HEK293 (cell line): ENCODE results near the gene ALKBH3.

Source experiments
- GLIS1 ChIP-seq: fragments of 450-650 bp; formaldehyde crosslinking; IDR thresholded peaks from 2 replicates; pipeline ENCODE4 v1.5.1; 2016; ENCODE audit warnings: missing biosample characterization, missing genetic modification characterization
- PRDM1 ChIP-seq: fragments of 450-650 bp; formaldehyde crosslinking; IDR thresholded peaks from 2 replicates; pipeline ENCODE4; 2016; ENCODE audit warnings: missing biosample characterization, missing genetic modification characterization
- TCF7L2 ChIP-seq: IDR thresholded peaks from 2 replicates; pipeline ENCODE4 v1.6.1; 2011; ENCODE audit warnings: low read depth, mild to moderate bottlenecking, inconsistent platforms, low read length, moderate library complexity, borderline replicate concordance
- ZNF133 ChIP-seq: fragments of 450-650 bp; formaldehyde crosslinking; IDR thresholded peaks from 2 replicates; pipeline ENCODE4 v1.5.1; 2016; ENCODE audit warnings: missing biosample characterization, missing genetic modification characterization
- ZNF16 ChIP-seq: fragments of 450-650 bp; formaldehyde crosslinking; IDR thresholded peaks from 2 replicates; pipeline ENCODE4 v1.5.1; 2016; ENCODE audit warnings: low read depth, missing biosample characterization, missing genetic modification characterization
- ZNF169 ChIP-seq: fragments of 450-650 bp; formaldehyde crosslinking; IDR thresholded peaks from 2 replicates; pipeline ENCODE4 v1.5.1; 2016; ENCODE audit warnings: missing biosample characterization, missing genetic modification characterization
- ZNF175 ChIP-seq: fragments of 450-650 bp; formaldehyde crosslinking; IDR thresholded peaks from 2 replicates; pipeline ENCODE4 v1.5.1; 2016; ENCODE audit warnings: missing biosample characterization, missing genetic modification characterization
- ZNF433 ChIP-seq: fragments of 450-650 bp; formaldehyde crosslinking; IDR thresholded peaks from 2 replicates; pipeline ENCODE4 v1.5.1; 2016; ENCODE audit warnings: missing biosample characterization, missing genetic modification characterization, low read depth
- ZNF548 ChIP-seq: fragments of 450-650 bp; formaldehyde crosslinking; IDR thresholded peaks from 2 replicates; pipeline ENCODE4 v1.5.1; 2016; ENCODE audit warnings: missing biosample characterization, missing genetic modification characterization
- ZNF623 ChIP-seq: fragments of 450-650 bp; formaldehyde crosslinking; IDR thresholded peaks from 2 replicates; pipeline ENCODE4 v1.5.1; 2016; ENCODE audit warnings: missing biosample characterization, missing genetic modification characterization
- ZNF658 ChIP-seq: fragments of 450-650 bp; formaldehyde crosslinking; IDR thresholded peaks from 2 replicates; pipeline ENCODE4; 2016; ENCODE audit warnings: missing biosample characterization, missing genetic modification characterization
- ZNF76 ChIP-seq: fragments of 450-650 bp; formaldehyde crosslinking; IDR thresholded peaks from 2 replicates; pipeline ENCODE4; 2016; ENCODE audit warnings: low read depth, missing biosample characterization, missing genetic modification characterization, borderline replicate concordance
- ZNF768 ChIP-seq: fragments of 450-650 bp; formaldehyde crosslinking; IDR thresholded peaks from 2 replicates; pipeline ENCODE4 v1.5.1; 2018; ENCODE audit warnings: missing biosample characterization, mild to moderate bottlenecking, missing genetic modification characterization
- ZNF791 ChIP-seq: fragments of 450-650 bp; formaldehyde crosslinking; IDR thresholded peaks from 2 replicates; pipeline ENCODE4 v1.5.1; 2016; ENCODE audit warnings: missing biosample characterization, missing genetic modification characterization
- ZSCAN16 ChIP-seq: fragments of 450-650 bp; formaldehyde crosslinking; IDR thresholded peaks from 2 replicates; pipeline ENCODE4 v1.5.1; 2016; ENCODE audit warnings: missing biosample characterization, missing genetic modification characterization
- TF ChIP-seq, protein P1 (sequence below): fragments of 450-650 bp; IDR thresholded peaks from 2 replicates; pipeline ENCODE4 v1.5.1; 2018; ENCODE audit warnings: missing biosample characterization, mild to moderate bottlenecking, missing genetic modification characterization
- TF ChIP-seq, protein P2 (sequence below): fragments of 450-650 bp; formaldehyde crosslinking; IDR thresholded peaks from 2 replicates; pipeline ENCODE4 v1.5.1; 2016; ENCODE audit warnings: missing biosample characterization, missing genetic modification characterization, borderline replicate concordance
- TF ChIP-seq, protein P3 (sequence below): fragments of 450-650 bp; formaldehyde crosslinking; conservative IDR thresholded peaks from 2 replicates; pipeline ENCODE4 v1.5.1; 2016; ENCODE audit warnings: low read depth, missing biosample characterization, missing genetic modification characterization
- TF ChIP-seq, protein P4 (sequence below): fragments of 450-650 bp; formaldehyde crosslinking; IDR thresholded peaks from 2 replicates; pipeline ENCODE4 v1.5.1; 2016; ENCODE audit warnings: missing biosample characterization, missing genetic modification characterization
- TF ChIP-seq, protein P5 (sequence below): fragments of 450-650 bp; formaldehyde crosslinking; IDR thresholded peaks from 2 replicates; pipeline ENCODE4 v1.5.1; 2016; ENCODE audit warnings: missing biosample characterization, missing genetic modification characterization
- TF ChIP-seq, protein P6 (sequence below): fragments of 450-650 bp; formaldehyde crosslinking; IDR thresholded peaks from 2 replicates; pipeline ENCODE4 v1.5.1; 2016; ENCODE audit warnings: missing biosample characterization, missing genetic modification characterization

ALKBH3 gene

DNA sequence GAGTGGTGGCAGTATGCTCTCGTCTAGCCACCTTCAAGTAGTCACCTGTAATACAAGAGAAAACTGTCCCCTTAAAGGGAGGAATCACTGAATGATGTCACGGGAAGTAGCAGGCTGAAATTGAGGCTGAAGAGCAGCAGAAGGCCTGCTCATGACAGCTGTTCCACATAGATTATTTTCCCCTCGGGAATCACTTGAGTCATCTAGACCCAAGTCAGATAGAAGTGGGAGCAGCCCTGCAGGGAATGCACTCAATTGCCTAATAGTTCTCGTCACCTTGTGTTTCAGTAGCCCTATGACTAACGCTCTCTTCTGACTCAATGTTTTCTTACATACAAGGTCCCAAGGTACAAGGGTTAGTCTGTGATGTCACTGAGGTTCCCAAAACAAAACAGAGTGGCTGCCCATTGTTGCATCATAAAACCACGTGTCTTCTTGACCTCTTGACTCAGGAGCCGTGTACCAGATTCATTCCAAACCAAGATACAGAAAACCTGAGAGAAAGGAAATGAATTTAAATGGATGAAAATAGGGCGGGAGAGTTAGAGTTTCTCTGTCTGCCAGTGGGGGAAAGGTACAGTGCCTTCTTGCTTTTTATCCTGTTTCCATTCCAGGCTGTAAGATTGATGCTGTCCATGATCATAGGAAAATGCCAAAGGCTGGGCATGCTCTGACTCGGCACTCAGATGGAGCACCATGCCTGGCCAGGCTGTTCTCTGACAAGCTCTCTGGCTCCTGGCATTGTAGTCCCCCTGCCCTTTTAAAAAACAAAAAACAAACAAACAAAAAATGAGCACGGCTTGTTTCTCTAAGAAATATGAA, 40.2 kb downstream of the ALKBH3 start (continued):
- TF ChIP-seq, protein P1, sequence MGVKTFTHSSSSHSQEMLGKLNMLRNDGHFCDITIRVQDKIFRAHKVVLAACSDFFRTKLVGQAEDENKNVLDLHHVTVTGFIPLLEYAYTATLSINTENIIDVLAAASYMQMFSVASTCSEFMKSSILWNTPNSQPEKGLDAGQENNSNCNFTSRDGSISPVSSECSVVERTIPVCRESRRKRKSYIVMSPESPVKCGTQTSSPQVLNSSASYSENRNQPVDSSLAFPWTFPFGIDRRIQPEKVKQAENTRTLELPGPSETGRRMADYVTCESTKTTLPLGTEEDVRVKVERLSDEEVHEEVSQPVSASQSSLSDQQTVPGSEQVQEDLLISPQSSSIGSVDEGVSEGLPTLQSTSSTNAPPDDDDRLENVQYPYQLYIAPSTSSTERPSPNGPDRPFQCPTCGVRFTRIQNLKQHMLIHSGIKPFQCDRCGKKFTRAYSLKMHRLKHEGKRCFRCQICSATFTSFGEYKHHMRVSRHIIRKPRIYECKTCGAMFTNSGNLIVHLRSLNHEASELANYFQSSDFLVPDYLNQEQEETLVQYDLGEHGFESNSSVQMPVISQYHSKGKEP = peak; percentile 83
- TF ChIP-seq ZNF768 (no peak), ZNF623 (tag by site-specific recombination) (peak; percentile 31; the same call in 1 of the 2 replicates), GLIS1 (tag by site-specific recombination) (no peak), ZNF16 (tag by site-specific recombination) (no peak), TCF7L2 (no peak), ZNF658 (tag by site-specific recombination) (no peak), ZNF169 (tag by site-specific recombination) (no peak), ZNF175 (tag by site-specific recombination) (no peak), ZSCAN16 (tag by site-specific recombination) (no peak), ZNF548 (tag by site-specific recombination) (no peak), ZNF433 (tag by site-specific recombination) (no peak), PRDM1 (tag by site-specific recombination) (peak; percentile 64), ZNF133 (tag by site-specific recombination) (no peak), ZNF791 (tag by site-specific recombination) (no peak), ZNF76 (tag by site-specific recombination) (no peak)
- TF ChIP-seq, protein P2, sequence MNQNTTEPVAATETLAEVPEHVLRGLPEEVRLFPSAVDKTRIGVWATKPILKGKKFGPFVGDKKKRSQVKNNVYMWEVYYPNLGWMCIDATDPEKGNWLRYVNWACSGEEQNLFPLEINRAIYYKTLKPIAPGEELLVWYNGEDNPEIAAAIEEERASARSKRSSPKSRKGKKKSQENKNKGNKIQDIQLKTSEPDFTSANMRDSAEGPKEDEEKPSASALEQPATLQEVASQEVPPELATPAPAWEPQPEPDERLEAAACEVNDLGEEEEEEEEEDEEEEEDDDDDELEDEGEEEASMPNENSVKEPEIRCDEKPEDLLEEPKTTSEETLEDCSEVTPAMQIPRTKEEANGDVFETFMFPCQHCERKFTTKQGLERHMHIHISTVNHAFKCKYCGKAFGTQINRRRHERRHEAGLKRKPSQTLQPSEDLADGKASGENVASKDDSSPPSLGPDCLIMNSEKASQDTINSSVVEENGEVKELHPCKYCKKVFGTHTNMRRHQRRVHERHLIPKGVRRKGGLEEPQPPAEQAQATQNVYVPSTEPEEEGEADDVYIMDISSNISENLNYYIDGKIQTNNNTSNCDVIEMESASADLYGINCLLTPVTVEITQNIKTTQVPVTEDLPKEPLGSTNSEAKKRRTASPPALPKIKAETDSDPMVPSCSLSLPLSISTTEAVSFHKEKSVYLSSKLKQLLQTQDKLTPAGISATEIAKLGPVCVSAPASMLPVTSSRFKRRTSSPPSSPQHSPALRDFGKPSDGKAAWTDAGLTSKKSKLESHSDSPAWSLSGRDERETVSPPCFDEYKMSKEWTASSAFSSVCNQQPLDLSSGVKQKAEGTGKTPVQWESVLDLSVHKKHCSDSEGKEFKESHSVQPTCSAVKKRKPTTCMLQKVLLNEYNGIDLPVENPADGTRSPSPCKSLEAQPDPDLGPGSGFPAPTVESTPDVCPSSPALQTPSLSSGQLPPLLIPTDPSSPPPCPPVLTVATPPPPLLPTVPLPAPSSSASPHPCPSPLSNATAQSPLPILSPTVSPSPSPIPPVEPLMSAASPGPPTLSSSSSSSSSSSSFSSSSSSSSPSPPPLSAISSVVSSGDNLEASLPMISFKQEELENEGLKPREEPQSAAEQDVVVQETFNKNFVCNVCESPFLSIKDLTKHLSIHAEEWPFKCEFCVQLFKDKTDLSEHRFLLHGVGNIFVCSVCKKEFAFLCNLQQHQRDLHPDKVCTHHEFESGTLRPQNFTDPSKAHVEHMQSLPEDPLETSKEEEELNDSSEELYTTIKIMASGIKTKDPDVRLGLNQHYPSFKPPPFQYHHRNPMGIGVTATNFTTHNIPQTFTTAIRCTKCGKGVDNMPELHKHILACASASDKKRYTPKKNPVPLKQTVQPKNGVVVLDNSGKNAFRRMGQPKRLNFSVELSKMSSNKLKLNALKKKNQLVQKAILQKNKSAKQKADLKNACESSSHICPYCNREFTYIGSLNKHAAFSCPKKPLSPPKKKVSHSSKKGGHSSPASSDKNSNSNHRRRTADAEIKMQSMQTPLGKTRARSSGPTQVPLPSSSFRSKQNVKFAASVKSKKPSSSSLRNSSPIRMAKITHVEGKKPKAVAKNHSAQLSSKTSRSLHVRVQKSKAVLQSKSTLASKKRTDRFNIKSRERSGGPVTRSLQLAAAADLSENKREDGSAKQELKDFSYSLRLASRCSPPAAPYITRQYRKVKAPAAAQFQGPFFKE (tag by site-specific recombination) = no peak
- TF ChIP-seq, protein P3, sequence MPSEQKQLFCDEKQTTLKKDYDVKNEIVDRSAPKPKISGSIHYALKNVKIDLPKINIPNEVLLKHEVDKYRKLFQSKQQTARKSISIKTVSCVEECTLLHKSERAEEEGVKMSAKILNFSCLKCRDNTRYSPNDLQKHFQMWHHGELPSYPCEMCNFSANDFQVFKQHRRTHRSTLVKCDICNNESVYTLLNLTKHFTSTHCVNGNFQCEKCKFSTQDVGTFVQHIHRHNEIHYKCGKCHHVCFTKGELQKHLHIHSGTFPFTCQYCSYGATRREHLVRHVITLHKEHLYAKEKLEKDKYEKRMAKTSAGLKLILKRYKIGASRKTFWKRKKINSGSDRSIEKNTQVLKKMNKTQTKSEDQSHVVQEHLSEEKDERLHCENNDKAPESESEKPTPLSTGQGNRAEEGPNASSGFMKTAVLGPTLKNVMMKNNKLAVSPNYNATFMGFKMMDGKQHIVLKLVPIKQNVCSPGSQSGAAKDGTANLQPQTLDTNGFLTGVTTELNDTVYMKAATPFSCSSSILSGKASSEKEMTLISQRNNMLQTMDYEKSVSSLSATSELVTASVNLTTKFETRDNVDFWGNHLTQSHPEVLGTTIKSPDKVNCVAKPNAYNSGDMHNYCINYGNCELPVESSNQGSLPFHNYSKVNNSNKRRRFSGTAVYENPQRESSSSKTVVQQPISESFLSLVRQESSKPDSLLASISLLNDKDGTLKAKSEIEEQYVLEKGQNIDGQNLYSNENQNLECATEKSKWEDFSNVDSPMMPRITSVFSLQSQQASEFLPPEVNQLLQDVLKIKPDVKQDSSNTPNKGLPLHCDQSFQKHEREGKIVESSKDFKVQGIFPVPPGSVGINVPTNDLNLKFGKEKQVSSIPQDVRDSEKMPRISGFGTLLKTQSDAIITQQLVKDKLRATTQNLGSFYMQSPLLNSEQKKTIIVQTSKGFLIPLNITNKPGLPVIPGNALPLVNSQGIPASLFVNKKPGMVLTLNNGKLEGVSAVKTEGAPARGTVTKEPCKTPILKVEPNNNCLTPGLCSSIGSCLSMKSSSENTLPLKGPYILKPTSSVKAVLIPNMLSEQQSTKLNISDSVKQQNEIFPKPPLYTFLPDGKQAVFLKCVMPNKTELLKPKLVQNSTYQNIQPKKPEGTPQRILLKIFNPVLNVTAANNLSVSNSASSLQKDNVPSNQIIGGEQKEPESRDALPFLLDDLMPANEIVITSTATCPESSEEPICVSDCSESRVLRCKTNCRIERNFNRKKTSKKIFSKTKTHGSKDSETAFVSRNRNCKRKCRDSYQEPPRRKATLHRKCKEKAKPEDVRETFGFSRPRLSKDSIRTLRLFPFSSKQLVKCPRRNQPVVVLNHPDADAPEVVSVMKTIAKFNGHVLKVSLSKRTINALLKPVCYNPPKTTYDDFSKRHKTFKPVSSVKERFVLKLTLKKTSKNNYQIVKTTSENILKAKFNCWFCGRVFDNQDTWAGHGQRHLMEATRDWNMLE (tag by site-specific recombination) = peak; percentile 44; the same call in 1 of the 2 replicates
- TF ChIP-seq, protein P4, sequence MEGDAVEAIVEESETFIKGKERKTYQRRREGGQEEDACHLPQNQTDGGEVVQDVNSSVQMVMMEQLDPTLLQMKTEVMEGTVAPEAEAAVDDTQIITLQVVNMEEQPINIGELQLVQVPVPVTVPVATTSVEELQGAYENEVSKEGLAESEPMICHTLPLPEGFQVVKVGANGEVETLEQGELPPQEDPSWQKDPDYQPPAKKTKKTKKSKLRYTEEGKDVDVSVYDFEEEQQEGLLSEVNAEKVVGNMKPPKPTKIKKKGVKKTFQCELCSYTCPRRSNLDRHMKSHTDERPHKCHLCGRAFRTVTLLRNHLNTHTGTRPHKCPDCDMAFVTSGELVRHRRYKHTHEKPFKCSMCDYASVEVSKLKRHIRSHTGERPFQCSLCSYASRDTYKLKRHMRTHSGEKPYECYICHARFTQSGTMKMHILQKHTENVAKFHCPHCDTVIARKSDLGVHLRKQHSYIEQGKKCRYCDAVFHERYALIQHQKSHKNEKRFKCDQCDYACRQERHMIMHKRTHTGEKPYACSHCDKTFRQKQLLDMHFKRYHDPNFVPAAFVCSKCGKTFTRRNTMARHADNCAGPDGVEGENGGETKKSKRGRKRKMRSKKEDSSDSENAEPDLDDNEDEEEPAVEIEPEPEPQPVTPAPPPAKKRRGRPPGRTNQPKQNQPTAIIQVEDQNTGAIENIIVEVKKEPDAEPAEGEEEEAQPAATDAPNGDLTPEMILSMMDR (tag by site-specific recombination) = no peak
- TF ChIP-seq, protein P5, sequence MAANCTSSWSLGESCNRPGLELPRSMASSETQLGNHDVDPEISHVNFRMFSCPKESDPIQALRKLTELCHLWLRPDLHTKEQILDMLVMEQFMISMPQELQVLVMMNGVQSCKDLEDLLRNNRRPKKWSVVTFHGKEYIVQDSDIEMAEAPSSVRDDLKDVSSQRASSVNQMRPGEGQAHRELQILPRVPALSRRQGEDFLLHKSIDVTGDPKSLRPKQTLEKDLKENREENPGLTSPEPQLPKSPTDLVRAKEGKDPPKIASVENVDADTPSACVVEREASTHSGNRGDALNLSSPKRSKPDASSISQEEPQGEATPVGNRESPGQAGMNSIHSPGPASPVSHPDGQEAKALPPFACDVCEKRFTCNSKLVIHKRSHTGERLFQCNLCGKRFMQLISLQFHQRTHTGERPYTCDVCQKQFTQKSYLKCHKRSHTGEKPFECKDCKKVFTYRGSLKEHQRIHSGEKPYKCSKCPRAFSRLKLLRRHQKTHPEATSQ (tag by site-specific recombination) = no peak
- TF ChIP-seq, protein P6, sequence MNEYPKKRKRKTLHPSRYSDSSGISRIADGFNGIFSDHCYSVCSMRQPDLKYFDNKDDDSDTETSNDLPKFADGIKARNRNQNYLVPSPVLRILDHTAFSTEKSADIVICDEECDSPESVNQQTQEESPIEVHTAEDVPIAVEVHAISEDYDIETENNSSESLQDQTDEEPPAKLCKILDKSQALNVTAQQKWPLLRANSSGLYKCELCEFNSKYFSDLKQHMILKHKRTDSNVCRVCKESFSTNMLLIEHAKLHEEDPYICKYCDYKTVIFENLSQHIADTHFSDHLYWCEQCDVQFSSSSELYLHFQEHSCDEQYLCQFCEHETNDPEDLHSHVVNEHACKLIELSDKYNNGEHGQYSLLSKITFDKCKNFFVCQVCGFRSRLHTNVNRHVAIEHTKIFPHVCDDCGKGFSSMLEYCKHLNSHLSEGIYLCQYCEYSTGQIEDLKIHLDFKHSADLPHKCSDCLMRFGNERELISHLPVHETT = peak; percentile 93; the same call in 1 of the 2 replicates
